ENCODE results near the gene RBM47.
"Not testable (repeated sequence)": the region's sequence is repeated elsewhere in the genome, so short reads cannot be mapped to it uniquely, and the experiment has no call there.

Gene RBM47

DNA sequence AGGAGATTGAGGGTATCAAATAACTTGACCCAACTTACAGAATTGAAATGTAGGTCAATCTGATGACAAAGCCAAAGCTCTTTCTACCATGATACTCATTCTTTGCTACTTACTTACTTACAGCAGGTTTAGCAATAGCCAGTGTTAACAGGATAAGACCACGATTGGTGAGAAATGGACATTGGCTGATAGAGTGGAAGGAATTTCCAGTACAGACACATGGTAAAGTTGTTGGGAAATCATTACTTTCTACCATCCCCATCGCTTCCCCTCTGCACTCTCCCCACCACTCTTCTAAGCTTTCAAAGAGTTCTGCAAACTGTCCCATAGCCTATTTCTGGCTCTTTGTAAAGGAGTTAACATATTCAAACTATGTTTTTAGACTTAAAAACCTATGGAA, 174.8 kb downstream of the RBM47 start:
- no peak for DNase-seq

DNA sequence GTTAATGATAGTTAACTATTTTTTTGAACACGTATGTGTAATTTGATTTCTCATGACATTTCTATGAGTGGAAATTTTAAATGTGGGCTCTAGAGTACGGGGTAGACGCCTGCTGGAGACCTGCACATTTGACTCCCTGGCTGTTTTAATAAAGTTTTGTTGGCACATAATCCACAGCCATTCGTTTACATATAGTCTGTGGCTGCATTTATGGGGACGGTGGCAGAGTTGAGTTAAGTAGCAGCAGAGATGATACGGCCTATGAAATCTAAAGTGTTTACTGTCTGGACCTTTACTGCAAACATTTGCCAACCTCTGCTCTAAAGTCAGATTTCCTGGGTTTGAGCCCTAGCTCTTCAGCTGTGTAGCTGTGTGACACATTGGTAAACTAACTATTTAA, 175.8 kb downstream of the RBM47 start:
- DNase-seq = no peak

DNA sequence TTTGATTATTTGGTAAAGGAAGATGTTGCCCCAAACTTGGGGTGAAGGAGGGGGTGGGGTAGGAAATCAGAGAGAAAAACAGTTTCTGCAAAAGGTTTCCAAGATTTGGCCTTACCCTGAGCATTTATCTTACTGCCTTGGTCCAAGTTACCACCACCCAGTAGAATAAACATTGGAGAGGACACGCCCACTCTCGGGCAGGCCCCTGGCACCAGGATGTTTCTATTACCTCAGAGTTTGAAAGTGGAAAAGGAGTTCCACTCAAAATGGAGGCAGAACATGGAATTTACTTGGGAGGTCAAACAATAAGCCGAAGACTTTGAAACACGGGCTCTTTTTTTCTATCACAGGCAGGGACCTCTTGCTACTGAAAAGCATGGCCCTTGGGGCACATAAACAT, 180.8 kb downstream of the RBM47 start:
- DNase-seq = no peak

DNA sequence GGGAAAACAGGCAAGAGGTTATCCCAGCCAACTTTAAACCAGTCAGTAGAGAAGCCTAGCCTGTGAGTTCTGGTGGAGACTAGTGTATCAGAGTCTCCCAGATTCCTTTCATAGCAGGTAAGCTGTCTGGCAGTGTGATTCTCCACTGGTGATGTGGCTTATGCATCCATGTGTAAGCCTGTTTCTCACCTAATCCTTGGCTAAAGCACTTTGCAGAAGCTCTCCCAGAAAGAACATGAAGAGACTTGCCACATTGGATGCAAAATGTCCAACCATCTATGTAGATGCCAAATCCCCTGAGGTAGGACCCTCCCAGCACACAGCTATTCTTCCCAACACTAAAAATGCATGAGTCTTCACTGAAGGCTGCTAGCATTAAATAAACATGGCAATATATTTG, 182.8 kb downstream of the RBM47 start:
- no peak for DNase-seq

DNA sequence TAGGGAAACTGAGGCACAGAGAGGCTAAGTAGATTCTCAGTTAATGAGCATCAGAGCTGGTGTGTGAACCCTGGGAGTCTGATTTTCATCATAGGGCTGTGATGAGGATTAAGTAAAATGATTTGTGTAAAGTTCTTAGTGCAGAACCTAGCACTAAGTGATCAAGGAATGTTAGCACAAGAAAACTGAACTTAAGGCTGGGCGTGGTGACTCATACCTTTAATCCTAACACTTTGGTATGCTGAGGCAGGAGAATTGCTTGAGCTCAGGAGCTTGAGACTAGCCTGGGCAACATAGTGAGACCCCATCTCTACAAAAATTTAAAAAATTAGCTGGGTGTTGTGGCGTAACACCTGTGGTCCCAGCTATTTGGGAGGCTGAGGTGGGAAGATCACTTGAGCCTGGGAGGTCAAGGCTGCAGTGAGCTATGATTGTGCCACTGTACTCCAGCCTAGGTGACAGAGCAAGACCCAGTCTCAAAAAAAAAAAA, 183.4 kb downstream of the RBM47 start:
- DNase-seq = not testable (repeated sequence)

DNA sequence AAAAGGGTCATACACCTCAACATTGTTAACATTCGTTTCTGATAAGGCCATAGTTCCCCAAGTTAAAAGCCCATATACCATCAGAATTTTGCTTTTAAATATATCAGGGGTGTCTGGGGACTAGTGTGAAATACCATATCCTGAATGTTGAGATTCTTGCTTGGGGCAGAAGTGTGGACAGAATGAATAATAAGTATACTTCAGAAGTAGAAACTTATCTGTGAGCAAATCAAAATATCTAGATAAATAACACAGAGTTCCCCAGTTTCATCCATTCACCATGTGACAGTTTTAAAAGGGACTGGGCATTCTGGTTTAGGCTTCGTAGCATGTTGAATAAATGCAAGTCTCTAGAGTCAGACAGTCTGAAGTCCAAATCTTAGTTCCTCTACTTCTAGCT, 184.0 kb downstream of the RBM47 start:
- no peak for DNase-seq

DNA sequence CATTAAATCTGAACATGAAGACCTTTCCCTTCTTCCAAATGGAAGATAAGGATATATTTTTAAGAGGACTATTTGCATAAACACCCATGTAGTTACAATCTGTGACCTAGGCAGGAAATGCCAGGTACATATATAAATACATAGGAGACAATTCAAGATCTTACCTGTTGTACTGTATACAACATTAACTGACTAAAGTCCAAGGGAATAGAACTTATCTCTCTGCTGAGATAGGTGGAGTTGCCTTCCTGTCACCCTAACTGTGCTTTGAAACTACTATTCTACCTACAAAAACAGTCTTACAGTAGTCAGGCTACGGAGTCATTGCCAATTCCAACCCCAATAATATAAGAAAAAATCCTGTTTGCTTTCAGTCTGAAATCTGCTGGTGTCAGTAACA, 188.2 kb downstream of the RBM47 start:
- DNase-seq = no peak

DNA sequence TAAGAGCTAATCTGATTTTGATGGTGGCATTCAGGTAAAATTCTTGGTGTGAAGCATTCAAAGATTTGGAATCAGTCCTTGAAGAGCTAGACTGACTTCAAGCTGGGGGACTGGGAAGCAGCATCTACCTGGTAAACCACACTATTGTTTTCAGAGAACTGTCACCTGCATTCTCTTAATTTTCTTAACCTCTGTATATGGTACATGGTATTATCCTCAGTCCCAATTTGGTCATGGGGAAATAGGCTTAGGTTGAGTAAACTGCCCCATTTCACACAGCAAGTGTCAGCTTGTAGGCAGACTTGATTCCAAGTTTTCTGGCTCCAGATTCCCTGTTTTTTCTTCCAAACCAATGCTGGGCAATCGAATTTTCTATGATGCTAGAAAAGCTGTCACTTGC, 190.1 kb downstream of the RBM47 start:
- DNase-seq = no peak

DNA sequence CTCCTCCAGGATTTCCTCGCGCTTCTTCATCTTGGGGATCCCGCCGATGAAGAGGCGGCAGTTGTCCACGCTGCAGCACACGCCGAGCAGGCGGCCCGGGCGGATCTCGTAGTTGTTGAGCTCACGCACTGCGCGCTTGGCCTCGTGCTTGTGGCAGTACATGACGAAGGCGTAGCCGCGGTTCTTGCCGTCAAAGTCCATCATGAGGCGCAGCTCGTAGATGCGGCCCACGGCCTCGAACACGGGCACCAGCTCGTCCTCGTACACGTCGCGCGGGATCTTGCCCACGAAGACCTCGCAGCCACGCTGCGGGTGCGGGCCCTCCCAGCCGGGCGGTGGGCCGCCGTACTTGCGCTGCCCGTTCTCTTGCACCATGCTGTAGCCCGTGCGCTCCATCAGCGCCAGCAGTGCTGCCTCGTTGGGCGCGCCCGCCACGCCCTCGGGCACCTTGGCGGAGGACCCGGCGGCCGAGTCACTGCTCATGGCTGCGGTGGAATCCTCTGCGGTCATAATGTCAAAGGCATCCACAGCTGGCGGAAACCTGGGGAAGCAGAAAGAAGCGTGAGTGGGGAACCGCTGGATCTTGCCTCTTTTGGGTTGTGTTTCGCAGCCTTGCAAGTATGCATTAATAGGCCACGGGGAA, 191.2 kb downstream of the RBM47 start:
- DNase-seq = no peak

DNA sequence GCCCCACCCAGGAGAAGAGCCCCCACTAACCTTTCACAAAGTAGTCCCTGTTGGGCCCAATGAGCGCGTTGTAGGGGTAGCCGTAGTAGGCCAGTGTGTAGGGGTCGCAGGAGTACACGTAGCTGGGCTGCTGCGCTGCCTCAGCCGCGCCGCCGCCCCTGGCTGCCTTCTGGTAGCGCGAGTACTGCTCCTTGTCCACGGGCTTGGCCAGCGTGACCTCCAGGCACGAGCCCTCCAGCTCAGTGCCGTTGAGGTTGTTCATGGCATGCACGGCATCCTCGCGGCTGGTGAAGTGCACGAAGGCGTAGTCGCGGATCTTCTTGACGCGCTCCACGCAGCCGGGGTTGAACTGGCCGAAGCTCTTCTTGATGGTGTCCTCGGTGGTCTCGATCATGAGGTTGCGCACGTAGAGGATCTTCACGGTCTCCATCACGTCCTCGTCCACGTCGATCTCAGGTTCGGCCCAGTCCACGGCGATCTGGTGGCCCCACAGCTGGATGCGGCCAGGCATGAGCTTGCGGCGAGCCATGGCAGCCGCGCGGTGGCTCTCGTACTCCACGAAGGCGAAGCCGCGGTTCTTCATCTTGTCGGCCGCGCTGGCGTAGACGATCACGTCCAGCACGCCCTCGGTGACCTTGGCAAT, 191.8 kb downstream of the RBM47 start:
- no peak for DNase-seq

DNA sequence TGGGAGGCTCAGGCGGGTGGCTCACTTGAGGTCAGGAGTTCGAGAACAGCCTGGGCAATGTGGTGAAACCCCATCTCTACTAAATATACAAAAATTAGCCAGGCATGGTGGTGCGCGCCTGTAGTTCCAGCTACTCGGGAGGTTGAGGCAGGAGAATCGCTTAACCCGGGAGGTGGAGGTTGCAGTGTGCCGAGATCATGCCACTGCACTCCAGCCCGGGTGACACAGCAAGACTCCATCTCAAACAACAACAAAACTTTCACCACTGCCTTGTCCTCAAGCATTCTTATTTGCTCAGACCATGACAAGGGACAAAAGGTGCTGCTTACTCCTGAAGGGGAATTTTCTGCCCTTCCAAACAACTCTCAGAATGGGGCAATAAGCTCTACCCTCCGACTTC, 194.4 kb downstream of the RBM47 start:
- DNase-seq = not testable (repeated sequence)

DNA sequence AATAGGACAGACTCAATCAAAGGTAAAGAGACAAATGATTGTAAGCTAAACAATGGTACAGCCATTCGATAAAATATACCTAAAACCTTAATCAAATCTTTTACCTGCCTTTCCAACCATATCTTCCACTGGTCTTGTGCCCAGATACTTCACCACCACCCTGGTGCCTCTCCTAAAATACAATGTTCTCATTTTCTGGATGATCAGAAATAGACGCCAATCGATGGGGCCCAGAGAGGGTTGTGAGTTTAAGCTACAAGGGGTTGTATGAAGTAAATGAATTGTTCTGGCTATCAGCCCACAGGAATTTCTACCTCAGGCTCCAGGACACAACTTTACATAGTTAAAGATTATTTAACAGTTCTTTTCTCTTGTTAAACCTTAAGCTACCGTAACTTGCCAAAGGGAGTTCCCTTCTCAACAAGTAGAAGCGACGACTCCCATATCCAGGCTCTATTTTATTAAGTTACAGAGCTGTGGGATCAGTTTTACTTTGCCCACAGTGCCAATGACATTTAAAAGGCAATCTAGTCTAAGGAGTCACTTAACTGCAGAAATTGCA, 195.5 kb downstream of the RBM47 start:
- no peak for DNase-seq

DNA sequence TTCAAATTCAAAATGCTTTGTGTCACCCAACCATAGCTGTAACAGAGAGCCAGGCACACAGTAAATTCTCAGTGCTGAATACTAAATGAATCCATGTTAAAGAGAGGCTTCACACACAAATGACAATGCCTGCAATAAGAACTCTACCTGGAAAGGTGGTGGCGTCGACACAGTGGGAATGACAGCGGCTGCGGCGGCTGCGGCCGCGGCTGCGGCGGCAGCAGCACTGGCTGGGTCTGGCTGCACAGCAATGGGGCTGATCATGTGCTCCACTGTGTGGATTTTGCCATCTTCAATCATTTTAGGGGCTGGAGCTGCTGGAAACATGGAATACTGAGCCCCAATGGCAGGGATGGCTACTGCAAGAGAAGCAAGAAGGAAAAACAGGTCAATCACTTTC, 197.2 kb downstream of the RBM47 start:
- no peak for DNase-seq

DNA sequence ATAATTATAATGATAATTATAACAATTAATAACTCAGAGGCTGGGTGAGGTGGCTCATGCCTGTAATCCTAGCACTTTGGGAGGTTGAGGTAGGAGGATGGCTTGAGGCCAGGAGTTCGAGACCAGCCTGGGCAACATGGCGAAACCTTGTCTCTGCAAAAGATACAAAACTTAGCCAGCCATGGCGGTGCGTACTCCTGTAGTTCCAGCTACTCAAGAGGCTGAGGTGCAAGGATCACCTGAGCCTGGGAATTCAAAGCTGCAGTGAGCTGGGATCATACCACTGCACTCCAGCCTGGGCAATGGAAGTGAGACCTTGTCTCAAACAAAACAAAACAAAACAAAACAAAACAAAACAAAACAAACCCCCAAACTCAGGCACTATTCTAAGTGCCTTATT, 201.8 kb downstream of the RBM47 start:
- not testable (repeated sequence) for DNase-seq

DNA sequence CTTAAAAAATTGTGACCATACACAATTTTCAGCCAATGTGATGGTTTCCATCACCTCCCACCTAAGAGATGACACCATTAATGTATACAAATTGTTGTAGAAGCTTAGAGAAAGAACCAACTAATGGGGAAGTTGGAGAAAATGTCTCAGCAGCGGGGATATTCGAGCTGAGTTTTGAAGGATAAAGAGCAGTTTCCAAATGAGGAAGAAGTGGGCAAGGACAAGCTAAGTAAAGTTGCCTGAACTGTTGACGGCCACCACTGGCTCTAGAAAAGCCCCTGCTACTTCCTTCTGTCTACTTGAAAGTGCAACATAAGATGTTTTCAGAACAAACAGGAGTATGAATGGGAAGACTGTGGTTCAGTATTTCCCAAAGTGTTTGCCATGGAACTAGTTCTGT, 202.5 kb downstream of the RBM47 start:
- peak in 5 of 56 donors; percentile 1 to 18 (median 5) for DNase-seq

DNA sequence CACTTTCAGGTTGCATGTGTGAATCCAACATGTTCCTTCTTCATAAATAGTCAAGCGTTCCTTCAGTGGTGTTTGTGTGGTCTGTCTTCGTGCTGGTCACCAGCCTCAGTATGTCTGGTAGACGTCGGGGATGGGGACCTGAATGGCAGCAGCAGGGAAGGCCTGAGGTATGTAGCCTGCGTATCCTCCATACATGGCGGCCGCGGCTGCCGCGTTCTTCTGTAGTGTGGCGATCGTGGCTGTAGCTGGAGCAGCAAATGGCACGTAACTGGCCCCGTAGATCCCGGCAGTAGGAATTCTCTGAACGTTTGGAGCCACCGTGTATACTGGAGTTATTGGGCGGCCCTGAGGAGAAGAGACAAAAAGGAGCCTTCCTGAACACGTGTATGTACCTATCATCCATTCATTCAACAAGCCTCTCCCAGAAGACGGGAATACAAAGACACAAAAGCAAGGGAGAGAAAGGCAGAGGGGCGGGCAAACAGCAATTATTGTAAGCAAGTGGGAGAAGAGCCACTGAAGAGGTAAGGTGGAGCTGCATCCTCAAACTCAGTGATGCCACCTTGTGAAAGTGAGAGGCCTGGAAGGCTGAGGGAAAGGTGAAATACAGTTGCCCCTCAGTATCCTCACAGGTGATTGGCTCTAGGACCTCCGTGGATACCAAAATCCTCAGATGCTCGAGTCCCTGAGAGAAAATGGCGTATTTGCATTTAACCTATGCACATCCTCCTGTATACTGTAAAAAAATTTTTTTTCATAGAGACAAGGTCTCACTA, 203.7 kb downstream of the RBM47 start:
- no peak for DNase-seq

DNA sequence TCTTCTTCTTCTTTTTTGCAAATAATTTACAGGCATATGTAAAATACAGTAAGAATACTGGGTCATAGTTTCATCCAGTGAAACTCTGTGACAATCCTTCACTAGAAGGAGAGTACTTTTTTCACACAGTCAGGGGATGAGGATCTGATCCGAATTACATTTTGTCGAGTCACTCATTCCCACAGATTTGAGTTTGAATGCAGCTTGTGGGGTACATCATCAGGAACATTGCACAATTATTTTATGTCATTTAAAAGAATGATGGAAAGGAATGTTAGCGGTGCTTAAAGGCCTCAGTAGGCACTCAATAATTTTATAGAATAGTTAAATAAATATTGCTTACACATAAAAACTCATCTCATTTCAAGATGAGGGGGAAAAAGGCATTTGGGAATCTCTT, 205.9 kb downstream of the RBM47 start:
- no peak for DNase-seq

DNA sequence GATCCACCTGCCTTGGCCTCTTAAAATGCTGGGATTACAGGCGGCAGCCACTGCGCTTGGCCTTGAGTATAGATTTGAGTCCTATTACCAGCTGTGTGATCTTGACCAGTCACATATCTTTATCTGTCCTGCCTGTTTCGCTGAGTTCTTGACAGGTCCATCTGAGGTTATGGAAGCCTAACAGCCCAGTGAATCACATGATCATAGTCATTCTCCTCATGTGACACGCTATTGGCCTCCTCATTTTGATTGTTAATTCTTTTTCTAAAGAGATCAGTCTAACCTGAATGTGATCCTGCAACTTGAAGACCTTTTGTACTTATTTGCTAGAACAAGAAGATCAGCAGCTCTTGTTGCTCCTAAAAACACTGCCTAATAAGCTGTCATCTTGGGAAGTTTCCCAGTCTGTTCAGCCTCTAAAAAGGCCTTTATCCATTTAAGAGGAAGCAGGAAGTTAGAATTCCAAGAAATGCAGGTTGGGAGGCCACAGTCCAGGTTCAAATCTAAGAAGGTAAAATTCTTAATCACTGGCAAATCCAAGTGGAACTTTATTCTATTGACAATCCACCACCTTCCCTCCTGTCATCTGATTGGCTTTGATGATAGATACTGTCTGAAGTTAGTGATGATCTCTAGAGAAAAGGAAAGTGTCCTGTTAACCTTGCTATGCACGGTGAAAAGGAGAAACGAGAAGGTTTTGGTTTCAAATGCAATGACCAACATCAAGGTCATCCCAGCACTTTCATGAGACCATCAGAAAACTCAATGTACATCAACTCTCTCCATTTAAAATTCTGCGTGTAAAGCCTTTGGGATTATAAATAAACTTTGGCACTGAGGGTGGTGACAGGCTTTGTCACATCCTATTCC, 207.6 kb downstream of the RBM47 start:
- no peak for DNase-seq

DNA sequence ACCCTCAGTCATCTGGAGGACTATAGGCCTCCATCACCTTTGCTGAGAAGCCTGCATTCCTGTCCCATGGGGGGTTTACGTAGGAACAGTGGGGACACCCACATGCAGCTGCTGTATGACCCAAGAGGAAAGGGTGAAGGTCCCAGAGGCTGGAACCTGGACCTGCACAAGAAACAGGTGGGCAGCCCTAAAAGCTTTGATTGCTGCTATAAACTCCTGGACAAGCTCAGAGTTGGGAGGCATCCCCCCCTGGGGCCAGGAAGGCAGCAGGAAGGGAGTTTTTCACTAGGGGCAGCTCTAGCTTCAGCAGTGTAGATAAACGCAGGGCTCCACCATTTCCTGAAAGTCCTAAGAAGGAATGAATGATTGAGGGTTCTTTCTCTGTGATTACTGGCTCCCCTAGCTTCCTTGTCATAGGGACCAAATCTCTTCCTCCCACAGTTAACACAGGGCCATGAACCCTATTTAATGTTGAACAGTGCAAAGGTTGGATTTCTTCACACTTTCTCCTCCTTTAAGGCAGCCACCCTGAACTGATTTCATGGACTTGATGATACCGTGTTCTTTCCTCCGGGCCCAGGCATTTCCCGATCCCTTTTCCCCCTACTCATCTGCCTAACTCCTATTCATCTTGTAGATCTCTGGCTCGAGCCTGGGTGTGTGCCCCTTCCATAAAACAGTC, 210.3 kb downstream of the RBM47 start:
- DNase-seq = no peak

DNA sequence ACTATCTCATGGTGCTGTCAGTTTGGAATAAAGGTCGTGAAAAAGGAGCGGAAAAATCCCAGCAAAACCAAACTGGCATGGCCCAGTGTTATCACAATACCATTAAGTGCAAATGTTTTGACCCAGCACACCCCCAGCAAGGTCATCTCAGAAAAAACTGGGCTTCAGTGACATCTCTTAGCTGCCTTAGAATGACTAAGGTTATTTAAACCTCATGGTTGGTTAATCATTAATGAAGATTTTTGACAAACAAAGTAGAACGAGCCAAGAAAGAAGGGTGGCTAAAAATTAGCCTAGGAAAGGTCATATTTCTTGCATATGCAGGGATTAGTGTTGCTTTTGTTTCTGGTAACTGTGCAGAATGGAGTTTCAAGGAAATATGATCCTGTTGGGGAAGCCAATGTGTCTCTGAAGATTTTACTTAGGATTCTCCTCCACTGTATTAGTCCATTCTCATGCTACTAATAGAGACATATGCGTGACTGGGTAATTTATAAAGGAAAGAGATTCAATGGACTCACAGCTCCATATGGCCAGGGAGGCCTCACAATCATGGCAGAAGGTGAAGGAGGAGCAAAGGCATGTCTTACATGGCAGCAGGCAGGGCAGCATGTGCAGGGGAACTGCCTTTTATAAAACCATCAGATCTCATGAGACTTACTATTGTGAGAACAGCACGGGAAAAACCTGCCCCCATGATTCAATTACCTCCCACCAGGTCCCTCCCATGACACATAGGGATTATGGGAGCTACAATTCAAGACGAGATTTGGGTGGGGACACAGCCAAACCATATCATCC, 211.0 kb downstream of the RBM47 start:
- no peak for DNase-seq

Data from nucleus accumbens (tissue), 56 donors.